Measurements from ENCODE around the gene KCNA5. TPM values are rescaled to one million over a fixed set of nuclear protein-coding genes. Genes with fewer than 3 reads are reported as not detected.

KCNA5 gene
- total and polyA plus RNA-seq, 8 donors = 0.25 to 11.1 (median 0.91) TPM

GRCh38 chr12:5032821-5033220 is 10.9 kb upstream of the KCNA5 start:
- Histone ChIP-seq H3K27ac (no peak overlapping the region), H3K4me1 (no peaks in the 10 kb centered on the region), H3K9me3 (no peaks in the 10 kb centered on the region), H3K27me3 (no peaks in the 10 kb centered on the region), H3K36me3 (no peaks in the 10 kb centered on the region), H3K4me3 (no peak overlapping the region)
- intact Hi-C loops (cut with DNase I) = loop anchor here in 1 of 3 donors (5.0 kb wide), 1 partner anchor 54 kb away; no protein-coding TSS in a partner anchor
- ATAC-seq (no peak), DNase-seq (no peak), FAIRE-seq (no peak)
- WGBS, 2 donors = 80 to 82% methylated on average over 11 of the region's 11 CpGs
- TF ChIP-seq CTCF (IDR thresholded peaks at IDR 0.05) = no peak

- no peak for TF ChIP-seq CTCF (IDR thresholded peaks at IDR 0.05)
- Histone ChIP-seq H3K4me3 (no peak overlapping the region), H3K27ac (no peak overlapping the region), H3K27me3 (peaks cover 0 to 5% (median 0%) of the 10 kb centered on the region in 4 donors), H3K36me3 (no peaks in the 10 kb centered on the region), H3K4me1 (no peaks in the 10 kb centered on the region), H3K9me3 (no peaks in the 10 kb centered on the region)
- intact Hi-C loops (cut with DNase I) = loop anchor here in 1 of 3 donors (5.0 kb wide), 1 partner anchor 53 kb away; no protein-coding TSS in a partner anchor
- FAIRE-seq (no peak), DNase-seq (no peak), ATAC-seq (no peak)
- WGBS, 2 donors = 69 to 76% methylated on average over 1 of the region's 1 CpG
These were observed 9.8 kb upstream of the KCNA5 start for GRCh38 chr12:5033883-5034282.

GRCh38 chr12:5034603-5035002 is 9.1 kb upstream of the KCNA5 start:
- intact Hi-C loops (cut with DNase I) = loop anchor here in 1 of 3 donors (5.0 kb wide), 1 partner anchor 53 kb away; no protein-coding TSS in a partner anchor
- no peak for TF ChIP-seq CTCF (IDR thresholded peaks at IDR 0.05)
- H3K27ac ChIP-seq = no peak overlapping the region
- H3K9me3 ChIP-seq = no peaks in the 10 kb centered on the region
- FAIRE-seq (no peak), DNase-seq (no peak), ATAC-seq (no peak)
- peaks cover 0 to 5% (median 0%) of the 10 kb centered on the region in 4 donors for H3K27me3 ChIP-seq
- H3K4me1 ChIP-seq = no peaks in the 10 kb centered on the region
- H3K36me3 ChIP-seq = no peaks in the 10 kb centered on the region
- no peak overlapping the region for H3K4me3 ChIP-seq
- WGBS, 2 donors = 42 to 47% methylated on average over 5 of the region's 5 CpGs

- Histone ChIP-seq H3K4me3 (no peak overlapping the region), H3K27me3 (peaks cover 0 to 9% (median 0%) of the 10 kb centered on the region in 4 donors), H3K27ac (no peak overlapping the region), H3K36me3 (no peaks in the 10 kb centered on the region), H3K9me3 (no peaks in the 10 kb centered on the region), H3K4me1 (no peaks in the 10 kb centered on the region)
- intact Hi-C loops (cut with DNase I) = no loop called here
- 70 to 79% methylated on average over 6 of the region's 6 CpGs for WGBS, 2 donors
- DNase-seq (no peak), ATAC-seq (no peak), FAIRE-seq (no peak)
- no peak for TF ChIP-seq CTCF (IDR thresholded peaks at IDR 0.05)
These were observed 8.1 kb upstream of the KCNA5 start for GRCh38 chr12:5035618-5036017.

- no peaks in the 10 kb centered on the region for H3K9me3 ChIP-seq
- FAIRE-seq = no peak
These were observed 7.6 kb upstream of the KCNA5 start for GRCh38 chr12:5036031-5036430.

More at GRCh38 chr12:5036031-5036430, 7.6 kb upstream of the KCNA5 start:
- no peaks in the 10 kb centered on the region for H3K36me3 ChIP-seq
- peaks cover 0 to 10% (median 0%) of the 10 kb centered on the region in 4 donors for H3K27me3 ChIP-seq
- WGBS, 2 donors = 60 to 62% methylated on average over 7 of the region's 7 CpGs
- DNase-seq (no peak), ATAC-seq (no peak)
- no peaks in the 10 kb centered on the region for H3K4me1 ChIP-seq
- no peak overlapping the region for H3K27ac ChIP-seq
- no peak for TF ChIP-seq CTCF (IDR thresholded peaks at IDR 0.05)
- H3K4me3 ChIP-seq = no peak overlapping the region
- intact Hi-C loops (cut with DNase I) = no loop called here

All from pancreas (tissue), 10 donors.